ENCODE measurements around the gene CCL21. TPM values are rescaled to one million over a fixed set of nuclear protein-coding genes. Genes with fewer than 3 reads are reported as not detected.

CCL21 gene
- total and polyA plus RNA-seq, 2 of the 4 experiments (the other 2 are of a cell fraction), result not detected

GRCh38 chr9:34723141-34723540 lies 13.2 kb upstream of the CCL21 start:
- no peak for TF ChIP-seq RCOR1 (IDR thresholded peaks at IDR 0.05; ENCODE audit: insufficient replicate concordance, low read length)
- no peak for TF ChIP-seq ELK1 (IDR thresholded peaks at IDR 0.05; ENCODE audit: borderline replicate concordance, low read depth, low read length)
- no peak for TF ChIP-seq BHLHE40 (IDR thresholded peaks at IDR 0.05; ENCODE audit: low read depth, low read length)
- TF ChIP-seq USF2 (IDR thresholded peaks at IDR 0.05; ENCODE audit: low read depth, low read length), result no peak
- no peak for TF ChIP-seq RAD21 (IDR thresholded peaks at IDR 0.05; ENCODE audit: low read length)
- TF ChIP-seq MAFK (IDR thresholded peaks at IDR 0.05; ENCODE audit: low read depth, low read length), result no peak
- TF ChIP-seq SMC3 (IDR thresholded peaks at IDR 0.05; ENCODE audit: low read depth, low read length), result no peak
- TF ChIP-seq CEBPB (IDR thresholded peaks at IDR 0.05; ENCODE audit: low read depth, low read length), result no peak
- no peak for TF ChIP-seq CHD1 (IDR thresholded peaks at IDR 0.05; ENCODE audit: low read depth, low read length)
- TF ChIP-seq MXI1 (IDR thresholded peaks at IDR 0.05; ENCODE audit: borderline replicate concordance, low read depth, low read length), result no peak
- TF ChIP-seq FOS (IDR thresholded peaks at IDR 0.05; ENCODE audit: low read depth, low read length), result no peak
- no peak for TF ChIP-seq CTCF (conservative IDR thresholded peaks at IDR 0.05; ENCODE audit: low read depth, low read length)
- TF ChIP-seq RFX5 (IDR thresholded peaks at IDR 0.05; ENCODE audit: low read depth, low read length), result no peak
- TF ChIP-seq POLR2A (IDR thresholded peaks at IDR 0.05; ENCODE audit: low read depth, low read length), result no peak
- Histone ChIP-seq H2AK9ac (replicated peaks; ENCODE audit: low read depth, low read length, poor library complexity) (no peak overlapping the region), H3K4me3 (ENCODE audit: insufficient read depth, low read depth, low read length) (no peak overlapping the region), H3K14ac (replicated peaks; ENCODE audit: low read depth, low read length) (no peak overlapping the region), H3K27me3 (ENCODE audit: control insufficient read depth, insufficient read depth, low read length) (peaks cover 12% of the 10 kb centered on the region; the same call in 1 of the 2 replicates), H2AK5ac (ENCODE audit: low read depth, low read length) (no peak overlapping the region), H3K56ac (ENCODE audit: extremely low read depth, insufficient read depth, low read length) (no peak overlapping the region), H3K27ac (ENCODE audit: insufficient read depth, low read length) (no peak overlapping the region), H3K79me1 (ENCODE audit: low read depth in 1 of 2, low read length in 2 of 2) (no peaks in the 10 kb centered on the region), H4K8ac (ENCODE audit: low read depth in 2 of 2, low read length in 2 of 2) (no peak overlapping the region), H3K18ac (ENCODE audit: low read depth, low read length) (no peak overlapping the region), H3K9me1 (ENCODE audit: insufficient read depth, low read length) (no peaks in the 10 kb centered on the region), H3K9me3 (ENCODE audit: control insufficient read depth, insufficient read depth, low read length) (no peaks in the 10 kb centered on the region), H3K23ac (ENCODE audit: low read depth, low read length) (no peak overlapping the region), H4K91ac (ENCODE audit: insufficient read depth, low read depth, low read length) (no peak overlapping the region), H3K9ac (ENCODE audit: low read depth, low read length) (no peak overlapping the region), H4K5ac (ENCODE audit: low read depth, low read length) (no peak overlapping the region), H2BK15ac (ENCODE audit: low read depth, low read length) (no peak overlapping the region), H3K4ac (ENCODE audit: low read depth, low read length) (no peak overlapping the region), H2BK5ac (ENCODE audit: low read depth, low read length, poor library complexity, severe bottlenecking) (no peak overlapping the region), H4K20me1 (ENCODE audit: insufficient read depth, low read length) (no peaks in the 10 kb centered on the region), H2AFZ (replicated peaks; ENCODE audit: low read length, poor library complexity) (no peak overlapping the region), H2BK120ac (ENCODE audit: low read depth, low read length) (no peak overlapping the region), H3K4me1 (ENCODE audit: control insufficient read depth, insufficient read depth, low read length) (no peaks in the 10 kb centered on the region; the same call in 1 of the 2 replicates), H3K36me3 (ENCODE audit: control insufficient read depth, insufficient read depth, low read length) (no peaks in the 10 kb centered on the region), H3K4me2 (ENCODE audit: low read depth, low read length) (no peak overlapping the region), H2BK20ac (ENCODE audit: low read depth, low read length) (no peak overlapping the region)
- DNase-seq, result no peak
- intact Hi-C loops (cut with micrococcal nuclease) (no loop called here), dilution Hi-C loops (cut with HindIII; ENCODE audit: low sequenced_read_pairs, unreplicated experiment) (no loop called here), in situ Hi-C loops (cut with MboI; ENCODE audit: low sequenced_read_pairs) (no loop called here)
- WGBS, 2 experiments (ENCODE audit: extremely low coverage in 2 of 2, insufficient read length in 1 of 2), result no CpG with 5 or more reads among the region's 11 CpGs
- ATAC-seq (ENCODE audit: low read depth), result no peak
- no TSS peak for BruUV-seq (replicated peaks)
- ChIA-PET POLR2A (ENCODE audit: unreplicated experiment) (no interaction called here), CTCF (no interaction called here)

Data from IMR-90 (cell line).